GM21528 (cell line): Measurements from ENCODE around the gene CRMP1.

ENCODE experiments used
- ATAC-seq: cut with Tn5 transposase; IDR thresholded peaks from one replicate; pipeline ENCODE4 v1.9.1; 2021; ENCODE audit warnings: mild to moderate bottlenecking, moderate library complexity; ENCODE audit not compliant: unreplicated experiment, low FRiP score

Gene CRMP1

DNA sequence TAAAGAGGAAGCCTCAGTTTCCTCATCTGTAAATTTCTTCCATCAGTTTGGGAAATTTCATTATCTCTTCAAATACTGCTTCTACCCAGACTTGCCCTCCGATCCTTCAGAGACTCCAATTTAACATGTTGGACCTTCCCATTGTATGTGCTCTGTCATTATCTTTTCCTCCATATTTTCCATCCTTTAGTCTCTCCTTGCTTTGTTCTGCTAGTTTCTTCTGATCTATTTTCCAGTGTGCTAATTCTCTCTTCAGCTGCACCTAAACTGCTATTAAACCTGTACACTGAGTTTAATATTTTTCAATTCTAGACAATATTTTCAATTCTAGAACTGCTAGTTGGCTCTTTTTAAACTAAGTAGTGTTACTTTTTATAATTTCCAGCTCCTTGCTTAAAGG lies 116.4 kb downstream of the CRMP1 start:
- ATAC-seq: no peak

DNA sequence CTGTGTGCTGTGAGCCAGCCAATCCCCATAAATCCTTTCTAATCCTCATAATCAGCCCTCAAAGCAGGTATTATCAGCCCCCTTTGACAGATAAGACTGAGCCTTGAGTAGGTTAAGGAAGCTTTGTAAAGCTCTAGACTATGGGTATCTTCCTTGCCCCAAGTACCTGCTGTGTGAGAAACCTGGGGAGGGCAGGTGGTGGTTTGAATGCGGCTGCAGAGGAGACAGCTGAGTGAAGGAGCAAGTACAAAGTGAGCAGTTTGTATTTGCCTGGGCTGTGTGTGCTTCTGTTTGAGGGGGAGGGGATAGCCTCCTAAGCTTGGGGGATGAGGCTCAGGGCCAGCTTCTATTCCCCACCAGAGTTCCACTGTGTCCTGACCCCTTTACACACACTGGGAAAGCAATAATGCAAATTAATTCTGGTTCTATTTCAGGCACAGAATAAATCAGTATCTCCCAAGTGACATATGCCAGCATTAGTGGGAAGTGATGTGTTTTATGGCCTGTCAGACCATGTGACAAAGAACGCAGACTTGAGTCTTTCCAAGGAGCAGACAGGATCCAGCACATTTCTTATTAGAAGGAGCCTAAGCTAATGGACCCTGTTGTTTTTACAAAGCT lies 118.4 kb downstream of the CRMP1 start:
- no peak for ATAC-seq

DNA sequence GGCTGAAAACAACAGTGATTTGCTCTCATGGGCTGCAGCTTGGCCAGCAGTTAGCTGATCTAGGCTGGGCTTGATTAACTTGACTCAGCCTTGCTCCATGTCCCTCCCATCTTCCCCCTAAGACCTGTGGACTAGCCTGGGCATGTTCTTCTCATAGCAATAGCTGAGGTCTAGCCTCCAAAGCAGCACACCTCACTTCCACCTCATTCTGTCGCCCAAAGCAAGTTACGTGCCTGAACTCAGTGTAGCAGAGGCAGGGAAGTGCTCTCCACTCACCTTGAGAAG lies 119.7 kb downstream of the CRMP1 start:
- no peak for ATAC-seq

DNA sequence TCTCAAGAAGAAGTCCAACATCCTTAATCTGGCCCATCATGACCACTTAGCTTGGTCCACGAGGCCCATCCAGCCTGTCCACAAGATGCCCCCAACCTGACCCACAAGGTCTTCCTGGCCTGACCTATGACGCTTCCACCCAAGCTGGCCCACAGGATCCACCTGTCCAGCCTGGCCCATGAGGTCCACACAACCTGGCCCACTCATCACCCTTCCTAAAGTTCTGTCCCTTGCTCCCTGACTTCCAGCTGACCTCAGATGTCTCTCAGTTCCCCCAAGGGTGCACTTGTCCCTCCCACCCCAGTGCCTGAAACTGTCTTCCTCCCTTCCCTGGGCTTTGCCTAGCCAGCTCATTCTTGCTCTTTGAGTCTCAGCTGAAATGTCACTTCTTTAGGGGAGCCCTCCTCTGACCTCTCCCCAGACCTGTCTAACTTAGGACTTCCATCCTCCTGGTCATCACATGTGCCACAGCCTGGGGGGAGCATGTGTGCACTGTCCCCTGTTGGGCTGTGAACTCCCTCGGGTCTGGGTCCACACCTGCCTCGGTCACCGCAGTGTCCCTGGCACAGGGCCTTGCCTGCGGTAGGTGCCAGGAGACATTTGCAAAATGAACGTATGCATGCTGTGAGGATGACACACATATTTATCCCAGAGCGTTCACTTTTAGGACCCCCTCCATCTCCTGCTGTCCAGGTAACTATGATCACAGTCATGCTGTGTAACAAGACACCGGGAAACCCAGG lies 120.2 kb downstream of the CRMP1 start:
- ATAC-seq: no peak
